Mucosa of rectum (tissue), 2 donors: ENCODE data around the gene FITM1.
A peak's percentile ranks its signal among the peaks of the same experiment; 100 is the strongest.

ENCODE experiments used
- H3K27ac ChIP-seq, 2 donors: one replicate each; pipeline ENCODE4 v1.7.0; 2013; ENCODE audit warnings: inconsistent platforms in 2 of 2, low read depth in 2 of 2, low read length in 2 of 2
- H3K27me3 ChIP-seq, 2 donors: one replicate each; pipeline ENCODE4 v1.7.0; 2013; ENCODE audit warnings: low read length in 2 of 2; ENCODE audit not compliant: control insufficient read depth in 2 of 2, insufficient read depth in 2 of 2
- H3K36me3 ChIP-seq, 2 donors: one replicate each; pipeline ENCODE4 v1.7.0; 2013; ENCODE audit warnings: low read length in 2 of 2; ENCODE audit not compliant: control insufficient read depth in 2 of 2, insufficient read depth in 2 of 2
- H3K4me1 ChIP-seq, 2 donors: one replicate each; pipeline ENCODE4 v1.7.0; 2013; ENCODE audit warnings: low read length in 2 of 2, mild to moderate bottlenecking in 1 of 2; ENCODE audit not compliant: control insufficient read depth in 2 of 2, insufficient read depth in 2 of 2
- H3K4me3 ChIP-seq, 2 donors: one replicate each; pipeline ENCODE4 v1.7.0; 2013; ENCODE audit warnings: low read length in 2 of 2
- H3K9ac ChIP-seq, 2 donors: one replicate each; pipeline ENCODE4 v1.7.0; 2013; ENCODE audit warnings: low read length in 2 of 2, low read depth in 1 of 2, mild to moderate bottlenecking in 1 of 2
- H3K9me3 ChIP-seq, 2 donors: one replicate each; pipeline ENCODE4 v1.7.0; 2013; ENCODE audit warnings: low read length in 2 of 2; ENCODE audit not compliant: control insufficient read depth in 2 of 2
- donor health status: healthy.
- donor health status: Normal muscosa, but diverticular disease.

The FITM1 gene

DNA sequence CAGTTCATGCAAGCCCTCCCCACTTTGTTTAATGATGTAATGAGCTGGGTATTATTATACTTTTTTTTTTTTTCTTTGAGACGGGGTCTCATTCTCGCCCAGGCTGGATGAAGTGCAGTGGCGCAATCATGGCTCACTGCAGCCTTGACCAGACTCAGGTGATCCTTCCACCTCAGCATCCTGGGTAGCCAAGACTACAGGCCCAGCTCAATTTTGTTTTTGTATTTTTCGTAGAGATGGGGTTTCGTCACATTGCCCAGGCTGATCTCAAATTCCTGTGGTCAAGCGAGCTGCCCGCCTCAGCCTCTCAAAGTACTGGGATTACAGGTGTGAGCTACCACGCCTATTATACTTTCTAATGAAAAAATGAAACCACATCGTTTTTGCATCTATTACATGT, 20.4 kb upstream of the FITM1 start:
- H3K27me3 ChIP-seq = no peaks in the 10 kb centered on the region
- H3K4me1 ChIP-seq = peaks cover 5 to 21% of the 10 kb centered on the region in 2 donors
- H3K27ac ChIP-seq = no peak overlapping the region
- H3K36me3 ChIP-seq = no peaks in the 10 kb centered on the region
- no peak overlapping the region for H3K4me3 ChIP-seq
- H3K9ac ChIP-seq = no peak overlapping the region
- no peaks in the 10 kb centered on the region for H3K9me3 ChIP-seq

DNA sequence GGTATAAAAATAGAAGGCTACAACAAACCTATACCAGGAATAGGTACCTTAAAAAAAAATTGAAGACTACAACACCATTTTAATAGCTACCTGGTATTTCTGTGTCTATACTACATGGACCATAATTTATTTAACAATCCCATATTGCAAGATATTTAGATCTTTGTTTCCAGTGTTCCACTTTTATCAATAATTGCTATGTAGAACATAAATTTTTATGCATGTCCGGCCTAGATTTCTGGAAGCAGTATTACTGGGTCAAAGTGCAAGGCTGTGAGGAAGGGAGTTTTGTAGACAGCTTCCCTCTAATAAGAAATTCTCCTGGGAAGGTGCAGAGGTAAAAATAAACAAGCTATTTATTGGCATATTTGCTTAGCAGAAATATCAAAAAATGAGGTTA, 19.9 kb upstream of the FITM1 start:
- H3K27ac ChIP-seq = peak overlapping the region; percentile 9 to 18
- no peak overlapping the region for H3K4me3 ChIP-seq
- H3K36me3 ChIP-seq = no peaks in the 10 kb centered on the region
- H3K9ac ChIP-seq = no peak overlapping the region
- H3K4me1 ChIP-seq = peaks cover 6 to 21% of the 10 kb centered on the region in 2 donors
- no peaks in the 10 kb centered on the region for H3K9me3 ChIP-seq
- no peaks in the 10 kb centered on the region for H3K27me3 ChIP-seq

DNA sequence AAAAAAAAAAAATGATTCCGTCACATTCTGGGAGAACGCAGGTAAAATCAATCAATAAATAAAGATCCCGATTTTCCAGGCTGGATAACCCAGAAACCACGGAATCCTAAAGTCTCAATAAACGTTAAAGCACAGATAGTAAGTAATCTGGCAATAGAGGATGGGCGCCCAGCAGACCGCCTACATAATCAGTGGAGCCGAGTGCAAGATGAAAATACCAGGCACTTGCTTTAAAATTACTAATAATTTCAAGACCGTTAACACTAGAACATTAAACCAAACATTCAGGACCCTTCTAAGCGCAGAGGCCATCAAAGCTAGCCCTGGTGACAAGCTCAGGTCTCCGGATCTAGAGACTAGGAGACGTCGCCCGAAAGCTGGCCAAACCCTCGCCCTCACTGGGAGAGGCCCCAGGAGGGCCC, 17.1 kb upstream of the FITM1 start:
- no peaks in the 10 kb centered on the region for H3K9me3 ChIP-seq
- H3K36me3 ChIP-seq = peaks cover 10 to 17% of the 10 kb centered on the region in 2 donors

DNA sequence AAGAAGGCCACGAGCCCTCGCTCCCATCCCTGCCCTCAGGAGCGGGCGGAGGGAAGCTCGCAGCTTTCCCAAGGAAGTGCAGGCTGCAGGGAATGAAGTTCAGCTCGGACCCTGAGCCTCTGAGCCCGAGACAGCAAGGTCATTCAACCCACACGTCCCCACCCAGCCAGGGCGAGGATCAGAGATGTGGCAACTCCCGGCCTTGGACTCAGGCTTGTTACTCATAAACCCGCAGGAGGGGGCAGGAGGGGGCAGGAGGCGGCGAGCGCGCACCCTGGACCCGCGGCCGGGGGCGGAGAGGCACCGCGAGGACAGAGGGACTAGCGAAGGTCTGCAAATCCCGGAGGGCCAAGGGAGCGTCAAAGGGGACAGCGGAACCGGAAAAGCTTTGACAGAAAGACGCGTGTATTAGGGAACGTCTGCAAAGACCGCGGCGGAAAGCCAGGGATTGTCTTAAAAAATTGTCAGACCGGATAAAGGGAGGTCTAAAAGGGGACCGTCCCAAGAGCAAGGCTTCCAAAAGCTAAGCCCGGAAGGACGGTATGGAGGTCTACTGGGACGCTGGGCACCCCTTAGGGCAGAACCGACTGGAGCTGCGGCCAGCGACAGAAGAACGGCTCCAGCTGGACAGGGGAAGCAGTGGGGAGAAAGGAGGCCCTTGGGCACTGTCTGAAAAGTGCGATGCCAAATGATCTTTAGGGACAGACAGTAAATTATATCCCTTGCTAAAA, 16.5 kb upstream of the FITM1 start:
- no peaks in the 10 kb centered on the region for H3K9me3 ChIP-seq
- H3K27me3 ChIP-seq = no peaks in the 10 kb centered on the region
- peaks cover 18 to 30% of the 10 kb centered on the region in 2 donors for H3K4me1 ChIP-seq
- peak overlapping the region; percentile 78 to 95 for H3K4me3 ChIP-seq
- H3K36me3 ChIP-seq = peaks cover 16 to 23% of the 10 kb centered on the region in 2 donors
- peak overlapping the region; percentile 93 to 97 for H3K9ac ChIP-seq
- peak overlapping the region; percentile 99 to 100 for H3K27ac ChIP-seq

More for the DNA sequence above, 17.1 kb upstream of the FITM1 start:
- peak overlapping the region; percentile 78 to 95 for H3K4me3 ChIP-seq
- peak overlapping the region; percentile 93 to 97 for H3K9ac ChIP-seq
- peak overlapping the region; percentile 99 to 100 for H3K27ac ChIP-seq
- no peaks in the 10 kb centered on the region for H3K27me3 ChIP-seq
- H3K4me1 ChIP-seq = peaks cover 18 to 32% of the 10 kb centered on the region in 2 donors

DNA sequence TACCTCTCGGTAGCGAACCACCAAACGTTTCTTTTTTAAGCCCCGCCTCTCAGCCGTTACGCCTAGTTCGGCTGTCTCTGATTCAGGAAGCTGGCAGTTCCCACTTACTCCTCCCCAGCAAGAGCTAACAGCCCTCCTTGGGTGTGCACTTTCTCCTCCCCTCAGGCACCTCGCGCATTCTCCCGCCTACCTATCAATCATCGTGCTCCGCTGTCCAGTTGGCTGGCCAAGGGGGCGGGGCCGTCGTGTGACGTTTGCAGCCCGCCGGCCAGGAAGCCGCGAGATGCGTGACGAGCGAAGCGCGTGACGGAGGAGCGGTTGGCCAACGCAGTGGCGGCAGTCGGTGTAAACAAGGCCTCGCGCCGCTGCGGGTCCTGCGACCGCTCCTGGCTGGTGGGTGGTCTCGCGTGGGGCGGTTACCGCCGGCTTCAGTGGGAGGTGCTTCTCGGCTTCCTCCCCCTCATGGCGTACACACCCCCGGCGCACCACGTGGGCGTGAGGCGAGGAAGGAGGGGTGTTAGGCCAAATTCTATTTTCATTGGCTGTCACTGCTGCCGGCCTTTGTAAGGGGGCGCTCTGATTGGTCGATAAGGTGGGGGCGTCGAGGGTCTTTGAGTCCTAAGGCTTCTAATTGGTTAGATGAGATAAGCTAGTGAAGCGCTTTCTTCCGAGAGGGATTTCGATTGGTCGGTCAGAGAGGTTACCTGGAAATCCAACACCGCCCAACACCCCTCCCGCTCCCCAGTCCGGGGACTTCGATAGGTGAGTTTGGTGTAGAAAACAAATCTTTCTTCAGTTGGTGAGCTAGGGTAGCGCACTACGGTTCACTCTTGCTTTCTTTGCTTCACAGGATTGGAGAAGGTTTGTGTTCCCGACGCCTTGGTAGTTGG, 15.7 kb upstream of the FITM1 start, which contains the start of the genes DCAF11 and NRL:
Gene DCAF11, plus strand, starts transcription at position 246 of the 890 bp plus-strand sequence. CDS start 818 bp downstream, outside the sequence.
Gene NRL, minus strand, starts transcription at position 418 of the 890 bp plus-strand sequence. CDS start 32,101 bp downstream, outside the sequence.
- H3K27ac ChIP-seq = peak within 1 kb of the TSS; percentile 99 to 100
- H3K9me3 ChIP-seq = no peaks in the 10 kb centered on the region
- H3K4me1 ChIP-seq = peaks cover 18 to 26% of the 10 kb centered on the region in 2 donors
- H3K27me3 ChIP-seq = no peaks in the 10 kb centered on the region
- peak within 1 kb of the TSS; percentile 78 to 95 for H3K4me3 ChIP-seq
- H3K9ac ChIP-seq = peak within 1 kb of the TSS; percentile 93 to 97
- H3K36me3 ChIP-seq = peaks cover 24 to 31% of the 10 kb centered on the region in 2 donors

DNA sequence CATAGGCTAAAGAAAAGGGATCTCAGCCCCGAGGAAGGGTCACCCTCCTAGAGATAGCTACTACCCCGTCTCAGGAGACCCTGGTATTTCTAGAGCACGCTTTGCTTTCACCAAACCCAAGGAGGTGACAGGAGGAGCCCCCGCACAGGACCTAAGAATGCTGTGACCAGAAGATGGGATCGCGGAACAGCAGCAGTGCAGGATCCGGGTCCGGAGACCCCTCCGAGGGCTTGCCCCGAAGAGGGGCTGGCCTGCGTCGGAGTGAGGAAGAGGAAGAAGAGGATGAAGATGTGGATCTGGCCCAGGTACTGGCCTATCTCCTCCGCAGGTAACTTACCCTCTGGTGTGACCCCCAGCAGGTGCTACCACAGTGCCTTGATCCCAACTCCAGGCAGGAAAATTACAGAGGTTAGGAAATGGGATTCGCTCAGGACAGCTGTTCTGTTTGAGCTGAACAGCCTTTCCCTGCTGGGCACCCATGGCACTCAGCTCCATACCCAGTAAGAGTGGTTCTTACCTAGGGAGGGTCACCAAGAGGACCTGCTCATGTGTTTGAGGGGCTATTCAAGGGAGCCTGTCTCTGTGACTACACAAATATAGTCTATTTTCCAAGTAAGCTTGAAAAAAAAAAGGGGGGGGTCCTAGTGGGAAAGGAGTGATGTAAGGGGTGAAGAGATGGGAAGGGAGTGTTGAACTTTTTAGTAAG, 14.9 kb upstream of the FITM1 start:
- Histone ChIP-seq H3K4me1 (peaks cover 18 to 20% of the 10 kb centered on the region in 2 donors), H3K9me3 (no peaks in the 10 kb centered on the region), H3K36me3 (peaks cover 28 to 35% of the 10 kb centered on the region in 2 donors), H3K9ac (peak overlapping the region; percentile 84 to 93), H3K4me3 (peak overlapping the region; percentile 78 to 95), H3K27me3 (no peaks in the 10 kb centered on the region), H3K27ac (peak overlapping the region; percentile 99 to 100)

DNA sequence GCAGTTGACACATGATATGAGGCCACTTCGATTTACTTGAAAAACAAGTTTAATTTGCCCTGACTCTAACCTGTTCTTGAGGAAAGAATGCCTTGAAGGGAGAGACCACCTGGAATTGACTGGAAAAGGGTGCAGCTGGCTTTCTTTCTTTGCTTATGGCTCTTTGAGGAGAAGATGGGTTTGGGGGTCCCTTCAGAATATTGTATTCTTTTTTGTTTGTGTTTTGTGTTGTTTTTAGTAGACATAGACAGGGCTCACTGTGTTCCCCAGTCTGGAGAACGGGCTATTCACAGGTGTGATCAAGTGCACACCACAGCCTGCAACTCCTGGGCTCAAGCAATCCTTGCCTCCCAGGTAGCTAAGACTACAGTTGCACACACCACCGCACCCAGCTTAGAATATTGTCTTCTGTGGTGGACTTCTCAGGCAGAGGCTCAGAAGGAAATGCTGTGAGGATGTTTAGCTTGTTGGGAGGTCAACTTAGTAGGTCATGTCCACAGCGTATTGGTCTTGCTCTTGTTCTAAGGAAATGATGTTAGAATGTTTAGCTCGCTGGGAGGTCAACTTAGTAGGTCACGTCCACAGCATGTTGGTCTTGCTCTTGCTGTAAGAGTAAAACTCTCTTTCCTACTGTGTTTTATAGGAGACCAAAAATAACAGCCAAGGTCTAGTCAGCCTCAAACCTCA, 14.2 kb upstream of the FITM1 start:
- H3K9me3 ChIP-seq = no peaks in the 10 kb centered on the region
- peak overlapping the region; percentile 78 to 95 for H3K4me3 ChIP-seq
- H3K27ac ChIP-seq = no peak overlapping the region
- peak overlapping the region; percentile 84 to 93 for H3K9ac ChIP-seq
- H3K27me3 ChIP-seq = no peaks in the 10 kb centered on the region
- peaks cover 15 to 18% of the 10 kb centered on the region in 2 donors for H3K4me1 ChIP-seq
- H3K36me3 ChIP-seq = peaks cover 35 to 41% of the 10 kb centered on the region in 2 donors

DNA sequence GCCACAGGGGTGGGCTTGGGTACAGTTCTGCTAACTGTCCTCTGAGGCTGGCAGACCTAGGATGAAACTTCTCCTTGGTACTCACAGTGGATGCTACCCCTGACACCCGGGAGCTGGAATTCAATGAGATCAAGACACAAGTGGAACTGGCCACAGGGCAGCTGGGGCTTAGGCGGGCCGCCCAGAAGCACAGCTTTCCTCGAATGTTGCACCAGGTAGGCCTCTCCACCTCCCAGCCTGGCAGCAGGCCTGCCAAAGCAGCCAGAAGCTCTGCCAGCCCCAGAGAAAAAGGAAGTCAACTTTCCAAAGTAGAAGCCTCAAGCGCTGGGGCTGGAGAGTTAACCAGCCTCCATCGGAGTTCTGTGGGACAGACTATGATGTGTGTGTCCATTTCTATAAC, 13.3 kb upstream of the FITM1 start:
- H3K9ac ChIP-seq = no peak overlapping the region
- H3K4me1 ChIP-seq = peaks cover 15 to 18% of the 10 kb centered on the region in 2 donors
- H3K27ac ChIP-seq = no peak overlapping the region
- H3K27me3 ChIP-seq = no peaks in the 10 kb centered on the region
- no peak overlapping the region for H3K4me3 ChIP-seq
- peaks cover 43 to 50% of the 10 kb centered on the region in 2 donors for H3K36me3 ChIP-seq
- no peaks in the 10 kb centered on the region for H3K9me3 ChIP-seq

DNA sequence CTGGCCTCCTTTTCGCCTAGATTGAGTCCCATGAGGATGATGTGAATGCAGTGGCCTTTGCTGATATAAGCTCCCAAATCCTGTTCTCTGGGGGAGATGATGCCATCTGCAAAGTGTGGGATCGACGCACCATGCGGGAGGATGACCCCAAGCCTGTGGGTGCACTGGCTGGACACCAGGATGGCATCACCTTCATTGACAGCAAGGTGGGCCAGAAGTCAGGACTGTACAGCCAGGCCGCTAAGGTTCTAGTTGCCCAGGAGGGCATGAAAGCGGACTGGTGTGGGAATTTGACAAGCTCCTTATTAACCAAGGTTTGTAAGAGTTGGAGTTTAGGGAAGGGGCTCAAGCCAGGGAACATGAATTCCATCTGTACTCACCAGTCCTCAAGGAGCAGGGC, 10.8 kb upstream of the FITM1 start:
- Histone ChIP-seq H3K9me3 (no peaks in the 10 kb centered on the region), H3K9ac (no peak overlapping the region), H3K27ac (no peak overlapping the region), H3K27me3 (no peaks in the 10 kb centered on the region), H3K4me3 (no peak overlapping the region), H3K4me1 (peaks cover 10 to 13% of the 10 kb centered on the region in 2 donors), H3K36me3 (peaks cover 65 to 66% of the 10 kb centered on the region in 2 donors)
